ENCODE results near the gene FBXL7.
"Not testable (repeated sequence)": the region's sequence is repeated elsewhere in the genome, so short reads cannot be mapped to it uniquely, and the experiment has no call there.

The FBXL7 gene

GRCh38 chr5:15834596-15835245 is 334.7 kb downstream of the FBXL7 start:
- no peak for DNase-seq

DNA sequence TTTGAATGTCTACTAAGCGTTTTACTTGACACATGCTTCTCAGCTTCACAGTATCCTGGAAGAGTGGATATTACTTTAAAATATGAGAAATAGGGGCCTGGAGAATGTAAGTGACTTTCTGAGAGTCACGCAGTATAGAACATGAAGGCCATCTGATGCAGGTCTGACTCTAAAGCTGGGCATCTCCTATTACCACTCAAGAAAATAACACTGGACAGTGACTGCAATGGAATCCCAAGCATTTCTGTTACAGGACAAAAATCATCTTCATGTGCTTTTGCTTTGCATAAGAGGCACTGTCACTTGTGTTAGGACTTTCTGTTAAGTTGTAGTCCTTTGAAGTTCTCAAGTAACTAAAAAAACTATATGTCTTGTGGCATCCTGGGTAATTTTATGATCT is 335.5 kb downstream of the FBXL7 start:
- no peak for DNase-seq

DNA sequence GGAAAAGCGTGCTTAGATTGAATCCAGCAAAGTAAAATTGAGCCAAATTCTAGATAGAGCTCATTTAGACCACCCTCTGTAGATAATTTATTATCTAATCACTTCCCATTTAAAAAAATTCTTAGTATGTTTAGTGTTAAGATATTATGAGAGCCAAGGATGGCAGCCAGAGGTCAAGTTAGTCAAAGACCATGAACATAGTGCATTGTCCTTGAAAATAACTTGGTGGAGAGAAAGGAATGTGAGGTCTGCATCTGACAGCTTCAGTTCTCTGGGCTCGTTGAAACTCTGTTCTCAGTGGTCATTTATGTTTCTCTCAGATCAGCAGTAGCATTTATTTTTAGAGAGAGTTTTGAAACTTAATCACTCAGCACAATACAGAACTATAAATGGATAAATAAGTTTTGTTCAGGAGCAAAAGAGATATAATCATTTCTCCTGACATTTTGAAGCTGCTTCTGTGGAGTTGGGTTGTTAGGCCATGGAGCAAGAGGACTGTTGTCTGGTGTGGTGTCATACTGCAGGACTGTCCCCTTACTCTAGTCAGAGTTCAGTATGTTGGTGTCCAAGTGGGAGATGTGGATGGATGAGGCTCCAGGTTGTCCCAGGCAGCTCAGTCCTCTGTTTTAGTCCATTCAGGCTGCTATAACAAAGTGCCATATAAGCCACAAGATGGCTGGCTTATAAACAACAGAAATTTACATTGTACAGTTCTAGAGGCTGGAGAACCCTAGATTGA is 337.7 kb downstream of the FBXL7 start:
- DNase-seq, result no peak

DNA sequence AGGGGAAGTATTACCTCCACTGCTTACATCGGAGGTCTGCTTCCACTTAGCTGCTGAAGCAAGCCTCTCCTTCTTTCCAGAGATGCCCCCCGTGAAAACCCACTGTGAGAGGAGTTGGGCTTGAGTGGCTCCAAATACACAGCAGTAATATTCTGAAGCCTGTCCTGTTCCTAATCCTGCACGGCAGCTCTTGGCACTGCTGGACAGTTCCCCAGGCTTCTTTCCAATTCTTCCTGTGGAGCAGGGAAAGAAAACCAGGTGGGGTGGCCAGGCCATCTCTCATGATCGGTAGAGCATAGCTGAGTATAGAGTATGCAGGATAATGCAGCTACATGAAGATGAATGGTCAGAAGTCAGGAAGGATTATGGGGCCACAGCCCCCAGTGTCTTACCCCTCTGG is 344.3 kb downstream of the FBXL7 start:
- no peak for DNase-seq

- no peak for DNase-seq
Observed at GRCh38 chr5:15844871-15845270, 344.9 kb downstream of the FBXL7 start.

- no peak for DNase-seq
Observed at GRCh38 chr5:15850536-15850935, 350.6 kb downstream of the FBXL7 start.

GRCh38 chr5:15850939-15851341 is 351.0 kb downstream of the FBXL7 start:
- DNase-seq, result no peak

GRCh38 chr5:15852217-15852616 is 352.2 kb downstream of the FBXL7 start:
- no peak for DNase-seq

DNA sequence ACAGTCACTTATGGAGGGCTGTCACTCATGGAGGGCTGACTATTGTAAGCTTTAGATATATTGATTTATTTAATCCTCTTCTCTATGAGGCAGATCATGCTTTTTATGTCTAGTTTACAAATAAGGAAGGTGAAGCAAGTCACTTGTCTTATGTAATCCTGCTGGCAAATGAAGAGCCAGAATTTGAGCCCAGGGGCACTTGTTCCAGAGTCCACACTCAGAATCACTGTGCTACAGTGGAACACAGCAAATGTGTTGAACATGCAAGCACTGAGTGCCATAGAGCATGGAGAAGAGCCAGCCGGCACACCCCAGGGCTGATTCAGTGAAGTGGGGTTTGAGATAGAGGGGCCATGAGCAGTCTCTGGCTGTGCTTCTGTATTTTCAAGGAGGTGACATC is 353.0 kb downstream of the FBXL7 start:
- no peak for DNase-seq

DNA sequence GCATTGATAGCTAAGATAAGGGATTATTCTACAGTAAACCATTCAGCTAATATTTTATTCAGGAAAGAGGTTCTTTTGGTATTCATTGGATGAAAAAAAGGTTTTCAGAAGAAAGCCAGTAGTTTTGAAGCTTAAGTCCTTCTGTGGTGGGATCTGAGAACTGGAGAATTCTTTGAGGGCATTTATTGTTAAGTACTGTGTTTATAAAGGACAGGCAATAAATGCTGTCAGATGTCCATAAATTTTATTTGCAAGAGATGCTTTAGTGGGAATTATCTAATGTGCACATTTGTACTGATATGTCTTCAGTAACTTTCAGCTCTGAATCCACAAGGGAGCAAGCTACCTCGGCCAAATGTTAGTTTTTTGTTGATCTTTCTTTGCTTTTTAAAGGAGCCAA is 358.3 kb downstream of the FBXL7 start:
- no peak for DNase-seq

- no peak for DNase-seq
Observed at GRCh38 chr5:15864536-15865215, 364.7 kb downstream of the FBXL7 start.

GRCh38 chr5:15872259-15872658 is 372.3 kb downstream of the FBXL7 start:
- not testable (repeated sequence) for DNase-seq

DNA sequence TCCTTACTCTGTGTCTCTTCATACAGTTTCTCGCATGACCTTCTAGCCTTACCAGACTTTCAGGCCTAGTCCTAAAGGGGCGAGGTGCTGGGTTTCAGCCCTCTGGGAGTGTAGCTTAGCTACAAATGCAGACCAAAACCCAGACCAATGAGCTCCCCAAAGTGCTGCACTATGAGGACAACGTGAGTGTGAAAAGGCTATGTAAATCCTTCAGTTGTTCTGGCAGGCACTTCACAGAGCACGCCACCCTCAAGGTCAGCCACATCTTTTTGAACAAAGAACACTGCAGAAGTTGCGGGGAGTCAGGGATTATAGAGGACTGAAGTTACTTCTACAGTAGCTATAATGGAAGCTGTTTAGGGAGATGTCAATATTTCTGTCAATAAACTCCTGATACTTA is 377.9 kb downstream of the FBXL7 start:
- DNase-seq, result no peak

GRCh38 chr5:15880201-15880600 is 380.2 kb downstream of the FBXL7 start:
- DNase-seq, result no peak

DNA sequence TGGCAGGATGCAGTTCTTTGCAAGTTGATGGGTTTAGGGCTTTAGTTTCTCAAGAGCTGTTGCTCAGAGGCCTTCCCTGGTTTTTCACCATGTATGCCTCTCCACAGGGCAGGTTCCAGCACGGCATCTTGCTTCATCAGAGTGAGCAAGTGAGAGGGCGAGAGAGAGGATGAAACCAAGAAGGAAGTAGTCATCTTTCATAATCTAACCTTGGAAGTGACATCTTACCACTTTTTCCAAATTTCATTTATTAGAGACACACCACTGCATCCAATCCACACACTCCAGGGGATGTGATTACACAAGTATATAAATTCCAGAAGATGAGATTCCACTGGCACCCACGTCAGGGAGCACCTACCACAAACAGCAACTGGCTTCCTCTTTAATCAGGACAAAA is 385.2 kb downstream of the FBXL7 start:
- no peak for DNase-seq

GRCh38 chr5:15886156-15886555 is 386.2 kb downstream of the FBXL7 start:
- DNase-seq, result no peak

DNA sequence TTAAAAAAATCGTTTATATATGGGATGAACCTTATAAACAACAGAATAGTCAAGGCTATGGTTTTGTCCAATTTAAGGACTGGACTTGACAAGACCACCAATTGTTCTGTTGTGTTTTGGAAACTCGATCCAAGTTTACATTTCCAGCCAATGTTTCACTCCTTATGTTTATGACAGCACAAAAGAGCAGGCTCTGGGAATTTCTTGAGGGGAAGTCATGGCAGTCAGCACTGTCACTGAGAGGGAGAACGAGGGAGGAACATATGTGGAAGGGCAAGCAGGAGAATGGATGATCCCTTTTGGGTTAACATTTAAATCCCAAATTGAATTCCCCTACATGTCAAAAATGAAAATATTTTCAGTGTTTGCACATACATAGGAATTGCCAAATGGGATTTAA is 387.1 kb downstream of the FBXL7 start:
- DNase-seq, result no peak

GRCh38 chr5:15889001-15889400 is 389.0 kb downstream of the FBXL7 start:
- no peak for DNase-seq

- DNase-seq, result no peak
Observed at GRCh38 chr5:15893866-15894265, 393.9 kb downstream of the FBXL7 start.

DNA sequence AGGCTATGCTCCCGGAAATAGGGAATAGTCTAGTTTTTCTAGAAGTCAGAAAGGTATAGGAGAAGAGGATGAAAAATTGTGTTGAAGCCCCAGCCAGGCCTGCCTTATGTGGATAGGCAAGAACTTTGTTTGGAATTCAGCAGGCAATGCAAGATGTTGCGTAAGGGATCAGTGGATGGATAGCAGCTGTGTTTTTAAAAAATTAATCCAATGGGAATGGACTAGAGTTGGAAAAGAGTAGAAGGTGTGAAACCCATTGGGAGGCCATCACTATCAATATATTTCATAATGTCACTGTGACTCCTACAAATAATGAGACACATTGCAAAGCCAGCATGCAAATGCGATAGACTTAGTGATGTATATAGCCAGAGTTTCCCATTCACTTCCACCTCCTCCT is 397.7 kb downstream of the FBXL7 start:
- DNase-seq, result no peak

- no peak for DNase-seq
Observed at GRCh38 chr5:15898641-15899040, 398.7 kb downstream of the FBXL7 start.

DNA sequence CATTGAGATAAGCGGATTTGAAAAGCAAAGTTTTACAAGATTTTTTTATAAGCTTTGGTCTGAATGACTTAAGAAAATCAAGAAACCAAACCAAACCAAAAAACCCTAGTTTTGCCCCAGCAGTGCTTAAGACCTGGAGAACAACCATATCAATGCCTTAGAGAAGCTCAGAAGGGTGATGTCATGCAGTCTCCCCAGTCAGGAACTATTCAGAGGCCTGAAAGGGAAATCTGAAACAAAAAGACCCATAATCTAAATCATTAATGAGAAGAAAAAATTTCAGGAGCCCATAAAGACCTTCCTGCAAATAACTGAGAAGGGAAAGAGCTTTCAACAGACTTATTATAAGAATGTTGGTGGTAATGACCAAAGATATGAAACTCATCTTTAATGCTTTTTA is 399.5 kb downstream of the FBXL7 start:
- no peak for DNase-seq

DNA sequence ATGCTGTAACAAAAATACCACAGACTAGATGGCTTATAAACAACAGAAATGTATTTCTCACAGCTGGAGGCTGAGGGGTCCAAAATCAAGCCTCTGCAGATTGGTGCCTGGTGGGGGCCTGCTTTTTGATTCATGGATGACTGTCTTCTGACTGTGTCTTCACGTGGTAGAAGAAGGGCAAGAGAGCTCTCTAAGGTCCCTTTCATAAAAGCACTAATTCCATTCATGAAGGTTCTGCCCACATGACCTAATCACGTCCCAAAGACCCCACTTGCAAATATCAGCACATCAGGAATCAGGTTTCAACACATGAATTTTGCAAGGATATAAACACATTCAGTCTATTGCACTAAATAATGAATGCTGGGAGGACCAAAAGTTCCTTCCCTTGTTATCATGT is 401.2 kb downstream of the FBXL7 start:
- no peak for DNase-seq

GRCh38 chr5:15902066-15902465 is 402.1 kb downstream of the FBXL7 start:
- no peak for DNase-seq

All from activated CD4-positive, alpha-beta T cell treated with anti-CD3 and anti-CD28 coated beads for 4 hours (primary cell).